Neural crest cell (in vitro differentiated cells): ENCODE measurements around the gene SCGB3A1. TPM values are rescaled to one million over a fixed set of nuclear protein-coding genes. Genes with fewer than 3 reads are reported as not detected.

Experiments
- DNase-seq: peaks from one replicate; pipeline ENCODE4 v3.0.0; 2021; ENCODE audit warnings: low read depth, mixed read lengths, low spot score
- H3K27ac Mint-ChIP-seq: one replicate; pipeline ENCODE4 v1.8.0; 2021; ENCODE audit warnings: mild to moderate bottlenecking, mixed read lengths; ENCODE audit not compliant: unreplicated experiment
- H3K27me3 Mint-ChIP-seq: 2 replicates; pipeline ENCODE4 v1.8.0; 2021; ENCODE audit warnings: low read depth, mild to moderate bottlenecking, mixed read lengths
- H3K36me3 Mint-ChIP-seq: 2 replicates; pipeline ENCODE4 v1.8.0; 2021; ENCODE audit warnings: low read depth, mild to moderate bottlenecking, mixed read lengths
- H3K4me1 Mint-ChIP-seq: 2 replicates; pipeline ENCODE4 v1.8.0; 2021; ENCODE audit warnings: mixed read lengths
- H3K4me3 Mint-ChIP-seq: one replicate; pipeline ENCODE4 v1.8.0; 2021; ENCODE audit warnings: mild to moderate bottlenecking, mixed read lengths
- H3K9me3 Mint-ChIP-seq: 2 replicates; pipeline ENCODE4 v1.8.0; 2021; ENCODE audit warnings: mixed read lengths
- long read RNA-seq: library from polyadenylated mRNA; unstranded; transcript quantifications from one replicate; pipeline ENCODE4 v2.0.0, GENCODE V29; 2020
- total RNA-seq: library from RNA; stranded (reverse); gene quantifications from 2 replicates; pipeline ENCODE4 v1.2.1, GENCODE V29; 2021
- TF ChIP-seq, protein P1 (sequence below): fragments of 200-600 bp; sonication (generic); conservative IDR thresholded peaks from 2 replicates; pipeline ENCODE4 v1.5.0; 2021; ENCODE audit warnings: antibody characterized with exemption, mild to moderate bottlenecking

SCGB3A1 gene, protein sequence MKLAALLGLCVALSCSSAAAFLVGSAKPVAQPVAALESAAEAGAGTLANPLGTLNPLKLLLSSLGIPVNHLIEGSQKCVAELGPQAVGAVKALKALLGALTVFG
- not detected in 2 replicates for total RNA-seq
- long read RNA-seq = 0 reads

DNA sequence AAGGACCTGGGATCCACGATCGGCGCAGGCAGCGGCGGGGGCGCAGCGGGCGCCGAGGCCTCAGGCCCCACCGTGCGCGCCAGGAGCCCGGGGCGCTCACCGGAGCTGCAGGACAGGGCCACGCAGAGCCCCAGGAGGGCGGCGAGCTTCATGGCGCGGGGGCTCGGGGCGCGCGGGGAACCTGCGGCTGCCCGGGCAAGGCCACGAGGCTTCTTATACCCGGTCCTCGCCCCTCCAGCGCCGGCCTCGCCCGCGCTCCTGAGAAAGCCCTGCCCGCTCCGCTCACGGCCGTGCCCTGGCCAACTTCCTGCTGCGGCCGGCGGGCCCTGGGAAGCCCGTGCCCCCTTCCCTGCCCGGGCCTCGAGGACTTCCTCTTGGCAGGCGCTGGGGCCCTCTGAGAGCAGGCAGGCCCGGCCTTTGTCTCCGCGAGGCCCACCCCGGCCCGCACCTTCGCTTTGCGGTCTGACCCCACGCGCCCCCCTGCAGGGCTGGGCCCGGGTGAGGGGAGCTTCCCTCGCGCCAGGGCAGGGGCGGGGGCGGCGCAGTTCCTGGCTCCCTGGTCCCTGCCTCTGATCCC lies at the start of gene SCGB3A1:
TSS of gene SCGB3A1 (minus strand) at position 189 of the 577 bp plus-strand sequence. CDS start at position 152, 37 bp downstream.
- DNase-seq = no peak
- Mint-ChIP-seq H3K4me1 (peaks cover 11% of the 10 kb centered on the region), H3K36me3 (peaks cover 3% of the 10 kb centered on the region), H3K9me3 (peaks cover under 1% of the 10 kb centered on the region), H3K27ac (no peak within 1 kb of the TSS), H3K4me3 (peak within 1 kb of the TSS; percentile 52), H3K27me3 (peaks cover 67% of the 10 kb centered on the region)
- TF ChIP-seq, protein P1, sequence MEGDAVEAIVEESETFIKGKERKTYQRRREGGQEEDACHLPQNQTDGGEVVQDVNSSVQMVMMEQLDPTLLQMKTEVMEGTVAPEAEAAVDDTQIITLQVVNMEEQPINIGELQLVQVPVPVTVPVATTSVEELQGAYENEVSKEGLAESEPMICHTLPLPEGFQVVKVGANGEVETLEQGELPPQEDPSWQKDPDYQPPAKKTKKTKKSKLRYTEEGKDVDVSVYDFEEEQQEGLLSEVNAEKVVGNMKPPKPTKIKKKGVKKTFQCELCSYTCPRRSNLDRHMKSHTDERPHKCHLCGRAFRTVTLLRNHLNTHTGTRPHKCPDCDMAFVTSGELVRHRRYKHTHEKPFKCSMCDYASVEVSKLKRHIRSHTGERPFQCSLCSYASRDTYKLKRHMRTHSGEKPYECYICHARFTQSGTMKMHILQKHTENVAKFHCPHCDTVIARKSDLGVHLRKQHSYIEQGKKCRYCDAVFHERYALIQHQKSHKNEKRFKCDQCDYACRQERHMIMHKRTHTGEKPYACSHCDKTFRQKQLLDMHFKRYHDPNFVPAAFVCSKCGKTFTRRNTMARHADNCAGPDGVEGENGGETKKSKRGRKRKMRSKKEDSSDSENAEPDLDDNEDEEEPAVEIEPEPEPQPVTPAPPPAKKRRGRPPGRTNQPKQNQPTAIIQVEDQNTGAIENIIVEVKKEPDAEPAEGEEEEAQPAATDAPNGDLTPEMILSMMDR = no peak

DNA sequence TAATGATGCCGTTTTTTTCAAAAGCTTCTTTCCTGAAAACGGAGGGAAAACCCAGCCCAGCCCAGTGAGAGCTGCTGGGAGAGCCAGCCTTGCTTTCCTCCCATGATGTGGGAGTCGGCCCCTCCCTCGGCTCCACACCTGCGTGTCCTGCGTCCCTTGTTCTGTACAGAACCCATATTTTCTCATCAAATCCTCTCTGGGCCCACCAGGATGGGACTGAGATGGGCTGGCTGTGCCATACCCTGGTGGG lies 49.2 kb upstream of the SCGB3A1 start:
- Mint-ChIP-seq H3K9me3 (no peaks in the 10 kb centered on the region), H3K27ac (no peak overlapping the region), H3K4me3 (no peak overlapping the region), H3K36me3 (no peaks in the 10 kb centered on the region), H3K27me3 (peaks cover 24% of the 10 kb centered on the region), H3K4me1 (no peaks in the 10 kb centered on the region)
- no peak for DNase-seq
- TF ChIP-seq, protein P1 = no peak

DNA sequence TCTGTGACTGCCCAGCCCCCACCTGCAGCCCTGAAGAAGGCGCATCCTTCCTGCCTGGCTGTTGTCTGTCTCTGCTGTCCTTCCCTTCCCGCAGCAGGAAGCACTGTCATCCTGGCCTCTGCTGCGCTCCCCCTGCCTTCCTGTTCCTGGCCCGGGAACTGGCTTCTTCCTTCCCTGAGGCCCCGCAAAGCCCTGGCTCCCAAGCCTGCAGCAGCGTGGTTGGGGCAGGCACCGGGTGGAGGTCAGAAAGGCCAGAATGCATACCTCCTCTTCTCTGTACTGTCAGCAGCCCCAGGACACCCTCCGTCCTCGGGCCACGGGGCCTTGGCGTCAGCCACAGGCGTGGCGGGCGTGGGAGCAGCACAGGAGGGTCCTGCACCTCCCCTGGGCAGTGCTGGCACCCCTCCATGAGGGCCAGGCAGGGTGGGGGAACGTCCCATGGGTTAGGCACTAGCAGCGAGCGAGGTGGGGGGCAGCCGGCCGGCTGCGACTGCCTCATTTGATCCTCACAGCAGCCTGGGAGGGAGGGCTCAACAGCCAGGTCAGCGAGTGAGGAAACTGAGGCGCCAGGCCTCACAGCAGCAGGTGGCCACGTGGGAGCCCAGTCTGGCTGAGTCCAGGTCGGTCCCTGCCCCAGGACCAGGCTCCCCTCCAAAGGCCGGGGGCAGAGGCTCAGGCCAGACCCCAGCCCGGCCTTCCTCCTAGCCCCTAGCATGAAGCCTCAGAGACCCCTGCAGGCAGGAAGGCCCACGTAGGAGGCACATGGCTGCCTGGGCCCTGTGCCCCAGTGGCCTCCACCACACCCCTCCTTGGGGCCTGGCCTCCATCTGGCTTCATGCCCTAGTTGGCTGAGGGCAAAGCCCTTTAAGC lies 48.7 kb upstream of the SCGB3A1 start:
- no peak for DNase-seq
- TF ChIP-seq, protein P1 = no peak
- H3K4me3 Mint-ChIP-seq = no peak overlapping the region

DNA sequence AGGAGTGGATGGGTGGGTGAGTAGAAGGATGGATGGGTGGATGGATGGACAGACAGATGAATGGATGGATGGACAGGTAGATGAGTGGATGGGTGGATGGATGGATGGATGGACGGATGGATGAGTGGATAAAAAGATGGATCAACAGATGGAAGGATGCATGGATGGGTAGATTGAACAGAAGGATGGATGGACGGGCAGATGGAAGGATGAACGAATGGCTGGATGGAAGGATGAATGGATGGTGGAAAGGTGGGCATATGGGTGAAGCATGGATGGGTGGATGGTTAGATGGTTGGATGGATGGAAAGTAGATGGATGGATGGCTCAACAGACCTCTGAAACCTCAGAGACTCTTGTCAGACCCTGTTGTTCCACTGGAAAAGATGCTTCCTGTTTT lies 48.0 kb upstream of the SCGB3A1 start:
- TF ChIP-seq, protein P1 = no peak
- H3K27me3 Mint-ChIP-seq = peaks cover 20% of the 10 kb centered on the region
- no peak overlapping the region for H3K27ac Mint-ChIP-seq
- no peaks in the 10 kb centered on the region for H3K36me3 Mint-ChIP-seq
- no peak for DNase-seq
- no peaks in the 10 kb centered on the region for H3K4me1 Mint-ChIP-seq
- H3K9me3 Mint-ChIP-seq = no peaks in the 10 kb centered on the region
- H3K4me3 Mint-ChIP-seq = no peak overlapping the region

More for the DNA sequence above, 48.7 kb upstream of the SCGB3A1 start:
- Mint-ChIP-seq H3K27ac (no peak overlapping the region), H3K27me3 (peaks cover 24% of the 10 kb centered on the region), H3K36me3 (no peaks in the 10 kb centered on the region), H3K4me1 (no peaks in the 10 kb centered on the region), H3K9me3 (no peaks in the 10 kb centered on the region)

DNA sequence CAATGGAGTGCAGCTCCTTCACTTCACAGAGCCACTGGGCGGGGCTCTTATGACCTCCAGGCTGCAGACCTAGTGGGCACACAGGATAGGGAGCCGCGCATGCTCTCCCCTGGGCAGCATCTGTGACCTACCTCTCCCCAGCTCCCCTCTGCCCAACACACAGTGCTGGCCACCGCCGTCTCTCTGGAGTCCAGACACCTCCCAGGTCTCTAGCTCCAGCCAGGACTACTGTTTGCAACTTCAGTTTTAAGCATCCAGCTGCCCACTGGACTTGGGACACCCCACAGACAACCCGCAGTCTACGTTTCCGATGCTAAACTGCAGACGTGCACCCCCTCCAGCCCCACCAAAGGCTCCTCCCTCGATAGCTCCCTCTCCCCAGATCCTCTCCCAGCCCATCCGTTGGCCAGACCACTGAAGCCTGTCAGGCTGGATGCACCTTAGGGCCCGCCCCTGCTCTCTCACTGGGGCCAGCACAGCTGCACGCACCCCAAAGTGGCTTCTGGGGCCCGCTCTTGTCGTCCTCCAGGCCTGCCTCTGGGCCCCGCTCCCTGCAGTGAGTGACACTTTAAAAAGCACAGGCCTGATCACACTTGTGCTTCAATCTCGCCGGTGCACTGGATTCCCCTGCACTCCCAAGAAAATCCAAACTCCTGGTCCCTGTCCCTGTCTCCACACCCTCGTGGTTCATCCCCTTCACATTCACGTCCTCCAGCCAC lies 46.8 kb upstream of the SCGB3A1 start:
- Mint-ChIP-seq H3K9me3 (peaks cover 2% of the 10 kb centered on the region), H3K4me1 (no peaks in the 10 kb centered on the region), H3K27me3 (peaks cover 10% of the 10 kb centered on the region), H3K36me3 (no peaks in the 10 kb centered on the region), H3K27ac (no peak overlapping the region), H3K4me3 (no peak overlapping the region)
- no peak for DNase-seq
- TF ChIP-seq, protein P1 = no peak
